Naive thymus-derived CD8-positive, alpha-beta T cell (primary cell): Measurements from ENCODE around the gene ANO6. TPM values are rescaled to one million over a fixed set of nuclear protein-coding genes. Genes with fewer than 3 reads are reported as not detected.
"Not testable (repeated sequence)": the region's sequence is repeated elsewhere in the genome, so short reads cannot be mapped to it uniquely, and the experiment has no call there.

Experiments
- ATAC-seq, 2 donors: fragments of 150-1000 bp; cut with Tn5 transposase in 1 of 2; sonication (Bioruptor Pico), chemical (Tn5 transposase) in 1 of 2; 1 replicate in 1 of 2; 2 replicates in 1 of 2; pipeline ENCODE4 v1.10.0; 2021; ENCODE audit warnings: mild to moderate bottlenecking in 2 of 2, moderate library complexity in 2 of 2
- POLR2A ChIA-PET: fragments of 350-600 bp; sonication (Branson Sonifier 250); formaldehyde crosslinking; loops from one replicate; lab custom pipeline; 2021; ENCODE audit warnings: antibody characterized with exemption; lab: Charles Lee
- DNase-seq, 10 donors: peaks; one replicate each; pipeline versions ENCODE4 v3.0.0 to v3.0.0-alpha.2; 2020 to 2022
- H3K27ac Mint-ChIP-seq, 10 donors: one replicate each; pipeline ENCODE4 v1.8.0; 2020 to 2022; ENCODE audit warnings: mild to moderate bottlenecking in 10 of 10, mixed read lengths in 10 of 10, moderate library complexity in 4 of 10, inconsistent platforms in 1 of 10
- H3K27me3 Mint-ChIP-seq, 5 donors: one replicate each; pipeline ENCODE4 v1.8.0; 2021 to 2022; ENCODE audit warnings: mixed read lengths in 5 of 5
- H3K36me3 Mint-ChIP-seq, 3 donors: one replicate each; pipeline ENCODE4 v1.8.0; 2020 to 2022; ENCODE audit warnings: mixed read lengths in 3 of 3, mild to moderate bottlenecking in 2 of 3, inconsistent platforms in 1 of 3
- H3K4me1 Mint-ChIP-seq, 4 donors: one replicate each; pipeline ENCODE4 v1.8.0; 2021 to 2022; ENCODE audit warnings: mixed read lengths in 4 of 4
- H3K4me3 Mint-ChIP-seq, 10 donors: one replicate each; pipeline ENCODE4 v1.8.0; 2020 to 2022; ENCODE audit warnings: mild to moderate bottlenecking in 10 of 10, mixed read lengths in 10 of 10, moderate library complexity in 6 of 10, inconsistent platforms in 1 of 10
- H3K9me3 Mint-ChIP-seq, 9 donors: one replicate each; pipeline ENCODE4 v1.8.0; 2020 to 2022; ENCODE audit warnings: mixed read lengths in 9 of 9, mild to moderate bottlenecking in 3 of 9, inconsistent platforms in 1 of 9, moderate library complexity in 1 of 9
- polyA plus RNA-seq, 3 donors: library from polyadenylated mRNA; unstranded; fragments of 300-500 nt; fragmentation: Illumina TruSeq; gene quantifications; one replicate each; pipeline ENCODE4 v1.2.3, GENCODE V29; 2021
- total RNA-seq, 8 experiments: library from RNA in 2 of 8; stranded (reverse) in 2 of 8; gene quantifications; one replicate each; pipeline ENCODE4 v1.2.3 and lab custom pipeline; 2021 to 2026

Gene ANO6
- total and polyA plus RNA-seq, 5 experiments from 2014 or later, result 13.4 to 18.6 (median 17.5) TPM

- ATAC-seq (no peak), DNase-seq (no peak)
- H3K4me3 Mint-ChIP-seq, result no peak overlapping the region
- peaks cover 0 to 22% (median 0%) of the 10 kb centered on the region in 3 donors for H3K36me3 Mint-ChIP-seq
- POLR2A ChIA-PET, result no interaction called here
- peak overlapping the region in 1 of 10 donors; percentile 43 for H3K27ac Mint-ChIP-seq
- H3K4me1 Mint-ChIP-seq, result peaks cover 18 to 37% (median 26%) of the 10 kb centered on the region in 4 donors
- H3K9me3 Mint-ChIP-seq, result peaks cover 0 to 5% (median 0%) of the 10 kb centered on the region in 9 donors
- no peaks in the 10 kb centered on the region for H3K27me3 Mint-ChIP-seq
Observed at GRCh38 chr12:45232146-45232755, 16.4 kb downstream of the ANO6 start.

GRCh38 chr12:45232756-45233372 lies 17.0 kb downstream of the ANO6 start:
- no peak for ATAC-seq
- no peak for DNase-seq
- peaks cover 0 to 5% (median 0%) of the 10 kb centered on the region in 9 donors for H3K9me3 Mint-ChIP-seq

GRCh38 chr12:45234139-45234865 lies 18.4 kb downstream of the ANO6 start:
- ATAC-seq (no peak), DNase-seq (no peak)
- POLR2A ChIA-PET, result no interaction called here
- H3K27ac Mint-ChIP-seq, result peak overlapping the region in 3 of 10 donors; percentile 1 to 23 (median 4)
- peaks cover 9 to 41% (median 24%) of the 10 kb centered on the region in 4 donors for H3K4me1 Mint-ChIP-seq
- H3K4me3 Mint-ChIP-seq, result no peak overlapping the region
- no peaks in the 10 kb centered on the region for H3K27me3 Mint-ChIP-seq
- H3K36me3 Mint-ChIP-seq, result peaks cover 0 to 10% (median 0%) of the 10 kb centered on the region in 3 donors
- H3K9me3 Mint-ChIP-seq, result peaks cover 0 to 5% (median 0%) of the 10 kb centered on the region in 9 donors

More at GRCh38 chr12:45232756-45233372, 17.0 kb downstream of the ANO6 start:
- no peak overlapping the region for H3K4me3 Mint-ChIP-seq
- peaks cover 0 to 19% (median 0%) of the 10 kb centered on the region in 3 donors for H3K36me3 Mint-ChIP-seq
- POLR2A ChIA-PET, result interaction anchor here (0.6 kb wide), 1 partner anchor 739 kb away, joined by 9 read pairs; no protein-coding TSS in a partner anchor
- H3K4me1 Mint-ChIP-seq, result peaks cover 15 to 34% (median 21%) of the 10 kb centered on the region in 4 donors
- no peaks in the 10 kb centered on the region for H3K27me3 Mint-ChIP-seq
- no peak overlapping the region for H3K27ac Mint-ChIP-seq

GRCh38 chr12:45235087-45236025 lies 19.5 kb downstream of the ANO6 start:
- POLR2A ChIA-PET, result no interaction called here
- Mint-ChIP-seq H3K9me3 (peaks cover 0 to 5% (median 0%) of the 10 kb centered on the region in 9 donors), H3K27ac (peak overlapping the region in 6 of 10 donors; percentile 1 to 82 (median 30)), H3K27me3 (no peaks in the 10 kb centered on the region), H3K4me3 (peak overlapping the region in 1 of 10 donors; percentile 3), H3K36me3 (peaks cover 0 to 4% (median 2%) of the 10 kb centered on the region in 3 donors), H3K4me1 (peaks cover 14 to 49% (median 33%) of the 10 kb centered on the region in 4 donors)
- no peak for ATAC-seq
- no peak for DNase-seq

DNA sequence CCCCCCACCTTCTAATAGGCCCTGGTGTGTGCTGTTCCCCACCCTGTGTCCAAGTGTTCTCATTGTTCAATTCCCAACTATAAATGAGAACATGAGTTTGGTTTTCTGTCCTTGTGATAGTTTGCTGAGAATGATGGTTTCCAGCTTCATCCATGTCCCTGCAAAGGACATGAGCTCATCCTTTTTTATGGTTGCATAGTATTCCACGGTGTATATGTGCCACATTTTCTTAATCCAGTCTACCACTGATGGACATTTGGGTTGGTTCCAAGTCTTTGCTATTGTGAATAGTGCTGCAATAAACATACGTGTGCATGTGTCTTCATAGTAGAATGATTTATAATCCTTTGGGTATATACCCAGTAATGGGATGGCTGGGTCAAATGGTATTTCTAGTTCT lies 20.5 kb downstream of the ANO6 start:
- H3K4me1 Mint-ChIP-seq, result peaks cover 19 to 51% (median 38%) of the 10 kb centered on the region in 4 donors
- not testable (repeated sequence) for ATAC-seq

DNA sequence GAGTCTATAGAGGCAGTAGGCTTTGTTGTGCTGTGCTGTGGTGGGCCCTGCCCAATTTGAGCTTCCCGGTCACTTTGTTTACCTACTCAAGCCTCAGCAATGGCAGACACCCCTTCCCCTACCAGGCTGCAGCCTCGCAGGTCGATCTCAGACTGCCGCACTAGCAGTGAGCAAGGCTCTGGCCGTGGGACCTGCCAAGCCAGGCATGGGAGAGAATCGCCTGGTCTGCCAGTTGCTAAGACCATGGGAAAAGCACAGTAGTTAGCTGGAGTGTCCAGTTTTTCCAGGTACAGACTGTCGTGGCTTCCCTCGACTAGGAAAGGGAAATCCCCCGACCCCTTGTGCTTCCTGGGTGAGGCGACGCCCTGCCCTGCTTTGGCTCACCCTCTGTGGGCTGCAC lies 26.3 kb downstream of the ANO6 start:
- H3K4me1 Mint-ChIP-seq, result peaks cover 11 to 34% (median 29%) of the 10 kb centered on the region in 4 donors
- ATAC-seq (no peak), DNase-seq (peak in 1 of 10 donors; percentile 53)
- H3K27me3 Mint-ChIP-seq, result no peaks in the 10 kb centered on the region
- no peak overlapping the region for H3K27ac Mint-ChIP-seq
- H3K9me3 Mint-ChIP-seq, result no peaks in the 10 kb centered on the region
- H3K36me3 Mint-ChIP-seq, result peaks cover 0 to 6% (median 4%) of the 10 kb centered on the region in 3 donors
- POLR2A ChIA-PET, result no interaction called here
- no peak overlapping the region for H3K4me3 Mint-ChIP-seq

More for the DNA sequence above, 20.5 kb downstream of the ANO6 start:
- H3K9me3 Mint-ChIP-seq, H3K27ac Mint-ChIP-seq, POLR2A ChIA-PET, H3K36me3 Mint-ChIP-seq, DNase-seq, H3K27me3 Mint-ChIP-seq, H3K4me3 Mint-ChIP-seq: not testable (repeated sequence)

DNA sequence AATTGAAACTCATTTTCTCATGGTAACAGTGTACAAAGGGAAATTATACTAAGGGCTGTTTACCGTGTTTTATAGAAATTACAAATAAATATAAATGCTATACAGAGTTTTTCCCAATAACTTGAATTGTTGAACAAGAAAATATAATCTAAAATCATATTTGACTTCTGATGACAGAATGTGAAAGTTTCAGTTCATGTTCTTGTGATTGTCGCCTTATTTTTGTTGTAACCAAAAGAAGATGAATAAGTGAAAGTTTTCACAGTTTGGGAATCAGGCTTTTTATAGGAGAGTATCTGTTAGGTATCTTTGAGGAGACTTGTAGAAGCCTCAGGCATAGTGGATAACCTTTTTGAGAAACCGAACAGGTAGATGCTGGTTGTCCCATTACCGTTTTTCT lies 28.1 kb downstream of the ANO6 start:
- Mint-ChIP-seq H3K27ac (no peak overlapping the region), H3K27me3 (no peaks in the 10 kb centered on the region), H3K4me1 (peaks cover 13 to 28% (median 24%) of the 10 kb centered on the region in 4 donors), H3K36me3 (peaks cover 0 to 8% (median 4%) of the 10 kb centered on the region in 3 donors), H3K9me3 (no peaks in the 10 kb centered on the region), H3K4me3 (peak overlapping the region in 1 of 10 donors; percentile 45)
- POLR2A ChIA-PET, result no interaction called here
- DNase-seq, result no peak
- no peak for ATAC-seq

- Mint-ChIP-seq H3K36me3 (peaks cover 0 to 9% (median 4%) of the 10 kb centered on the region in 3 donors), H3K27ac (no peak overlapping the region), H3K27me3 (no peaks in the 10 kb centered on the region), H3K4me1 (peaks cover 9 to 21% (median 16%) of the 10 kb centered on the region in 4 donors), H3K9me3 (no peaks in the 10 kb centered on the region), H3K4me3 (peak overlapping the region in 3 of 10 donors; percentile 45 to 65 (median 63))
- DNase-seq, result no peak
- no peak for ATAC-seq
- POLR2A ChIA-PET, result no interaction called here
Observed at GRCh38 chr12:45244561-45245343, 28.9 kb downstream of the ANO6 start.

DNA sequence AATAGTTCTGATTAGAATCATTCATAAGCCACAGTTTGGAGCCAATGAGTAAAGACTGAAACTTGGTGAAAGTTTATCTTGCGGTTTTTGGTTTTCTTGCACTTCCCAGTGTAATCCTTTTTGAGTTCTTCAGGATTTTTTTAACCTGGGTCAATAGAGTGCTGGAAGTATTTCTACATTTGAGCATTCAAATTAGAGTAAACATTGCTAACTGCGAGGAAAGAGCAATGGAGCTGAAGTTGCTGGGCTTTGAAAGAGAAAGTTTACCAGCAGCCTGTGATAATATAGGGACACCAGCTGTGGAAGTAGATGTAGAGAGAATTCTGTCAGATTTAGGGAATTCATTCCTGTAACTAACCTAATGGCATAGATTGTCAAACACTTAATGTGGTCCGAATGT lies 30.3 kb downstream of the ANO6 start:
- Mint-ChIP-seq H3K9me3 (no peaks in the 10 kb centered on the region), H3K4me1 (peaks cover 4 to 15% (median 8%) of the 10 kb centered on the region in 4 donors), H3K36me3 (peaks cover 0 to 6% (median 2%) of the 10 kb centered on the region in 3 donors), H3K27ac (no peak overlapping the region), H3K27me3 (no peaks in the 10 kb centered on the region), H3K4me3 (no peak overlapping the region)
- no peak for DNase-seq
- POLR2A ChIA-PET, result no interaction called here
- ATAC-seq, result no peak

DNA sequence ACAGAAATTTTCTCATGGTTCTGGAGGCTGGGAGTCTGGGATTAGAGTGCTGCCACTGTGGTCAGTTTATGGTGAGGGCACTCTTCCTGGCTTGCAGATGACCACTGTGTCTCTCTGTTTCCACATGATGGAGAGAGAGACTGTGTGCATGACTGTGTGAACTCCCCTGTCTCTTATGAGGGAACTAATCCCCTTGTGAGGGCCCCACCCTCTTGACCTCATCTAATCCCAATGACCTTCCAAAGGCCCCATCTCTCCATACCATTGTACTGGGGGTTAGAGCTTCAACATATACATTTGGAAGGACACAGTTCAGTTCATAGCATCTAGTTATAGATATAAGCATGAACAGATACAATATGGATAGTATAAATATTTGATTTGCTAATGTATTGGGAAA lies 31.7 kb downstream of the ANO6 start:
- Mint-ChIP-seq H3K9me3 (no peaks in the 10 kb centered on the region), H3K4me1 (peaks cover 0 to 15% (median 3%) of the 10 kb centered on the region in 4 donors), H3K27me3 (no peaks in the 10 kb centered on the region), H3K36me3 (peaks cover 0 to 6% (median 2%) of the 10 kb centered on the region in 3 donors), H3K27ac (no peak overlapping the region), H3K4me3 (no peak overlapping the region)
- ATAC-seq, result no peak
- no peak for DNase-seq
- POLR2A ChIA-PET, result no interaction called here

DNA sequence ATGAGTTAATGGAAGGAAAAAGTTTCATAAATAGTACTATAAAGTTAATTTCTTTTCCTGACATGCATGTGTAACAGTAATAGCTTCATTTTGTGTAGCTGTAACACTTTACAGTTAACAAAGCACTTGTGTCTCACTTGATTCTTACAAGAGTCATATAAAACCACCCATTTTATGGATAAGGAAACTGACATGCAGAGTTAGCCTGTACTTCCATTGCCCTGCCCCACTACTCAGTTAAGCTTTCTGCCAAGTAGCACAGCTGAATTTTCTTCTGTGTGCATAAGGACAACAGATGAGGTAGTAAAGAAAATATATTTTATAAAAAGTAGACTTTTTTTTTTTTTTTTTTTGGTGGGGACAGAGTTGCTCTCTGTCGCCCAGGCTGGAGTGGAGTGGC lies 32.2 kb downstream of the ANO6 start:
- Mint-ChIP-seq H3K9me3 (no peaks in the 10 kb centered on the region), H3K27me3 (no peaks in the 10 kb centered on the region), H3K4me1 (peaks cover 0 to 15% (median 3%) of the 10 kb centered on the region in 4 donors), H3K4me3 (no peak overlapping the region), H3K36me3 (peaks cover 0 to 6% (median 2%) of the 10 kb centered on the region in 3 donors), H3K27ac (no peak overlapping the region)
- POLR2A ChIA-PET, result no interaction called here
- ATAC-seq (no peak), DNase-seq (no peak)
